ENCODE measurements around the gene TPH1. TPM values are rescaled to one million over a fixed set of nuclear protein-coding genes. Genes with fewer than 3 reads are reported as not detected.

The TPH1 gene
- total RNA-seq: under 0.01 TPM in 1 of 2 replicates, not detected in the other

GRCh38 chr11:18046116-18046777, at the start of gene TPH1:
TSS of gene TPH1 (minus strand) at chr11:18046269. CDS start at chr11:18040762, 5,507 bp downstream.

GRCh38 chr11:18012906-18013781, 32.9 kb downstream of the TPH1 start, which contains the start of gene SERGEF:
TSS of gene SERGEF (minus strand) at chr11:18013047. CDS start at chr11:18013010, 37 bp downstream.

Other genes with a start within 250 kb of the TPH1 start
- gene SERGEF, start 33.2 kb downstream of the TPH1 start, total RNA-seq: 10.2 and 18.8 TPM in 2 replicates
- gene SAAL1, start 59.8 kb upstream of the TPH1 start, total RNA-seq: 15.3 and 16.2 TPM in 2 replicates
- gene MRGPRX3, start 86.3 kb upstream of the TPH1 start, total RNA-seq: 1.3 TPM in 1 of 2 replicates, not detected in the other
- gene MRGPRX4, start 126.6 kb upstream of the TPH1 start, total RNA-seq: 0.57 TPM in 1 of 2 replicates, not detected in the other
- gene SAA4, start 190.5 kb upstream of the TPH1 start, total RNA-seq: not detected in 2 replicates
- not detected in 2 replicates for gene SAA2, start 202.4 kb upstream of the TPH1 start, total RNA-seq
- not detected in 2 replicates for gene SAA1, start 220.0 kb upstream of the TPH1 start, total RNA-seq

Data from bladder microvascular endothelial cell (primary cell).